ENCODE measurements around the gene MC1R.
A peak's percentile ranks its signal among the peaks of the same experiment; 100 is the strongest.
"Not testable (repeated sequence)": the region's sequence is repeated elsewhere in the genome, so short reads cannot be mapped to it uniquely, and the experiment has no call there.

MC1R gene

DNA sequence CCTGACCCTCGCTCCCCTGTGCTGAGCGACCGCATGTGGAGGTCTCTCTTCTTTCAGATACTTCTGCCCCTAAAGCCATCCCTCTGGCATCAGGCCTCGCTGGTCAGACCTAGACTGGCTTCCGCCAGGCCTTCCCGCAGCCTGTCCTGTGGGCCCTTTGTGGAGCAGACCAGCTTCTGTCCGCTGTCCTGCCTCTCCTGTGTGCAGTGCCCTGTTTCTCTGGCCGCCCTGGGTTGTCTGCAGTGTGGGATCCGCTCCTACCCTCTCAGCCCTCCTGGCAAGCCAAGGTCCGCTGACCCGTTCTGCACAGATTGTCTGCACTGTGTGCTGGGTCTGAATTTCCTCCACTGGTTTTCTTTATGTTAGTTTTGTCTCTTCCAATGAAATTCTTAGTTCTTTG, 21.5 kb upstream of the MC1R start:
- DNase-seq: no peak

DNA sequence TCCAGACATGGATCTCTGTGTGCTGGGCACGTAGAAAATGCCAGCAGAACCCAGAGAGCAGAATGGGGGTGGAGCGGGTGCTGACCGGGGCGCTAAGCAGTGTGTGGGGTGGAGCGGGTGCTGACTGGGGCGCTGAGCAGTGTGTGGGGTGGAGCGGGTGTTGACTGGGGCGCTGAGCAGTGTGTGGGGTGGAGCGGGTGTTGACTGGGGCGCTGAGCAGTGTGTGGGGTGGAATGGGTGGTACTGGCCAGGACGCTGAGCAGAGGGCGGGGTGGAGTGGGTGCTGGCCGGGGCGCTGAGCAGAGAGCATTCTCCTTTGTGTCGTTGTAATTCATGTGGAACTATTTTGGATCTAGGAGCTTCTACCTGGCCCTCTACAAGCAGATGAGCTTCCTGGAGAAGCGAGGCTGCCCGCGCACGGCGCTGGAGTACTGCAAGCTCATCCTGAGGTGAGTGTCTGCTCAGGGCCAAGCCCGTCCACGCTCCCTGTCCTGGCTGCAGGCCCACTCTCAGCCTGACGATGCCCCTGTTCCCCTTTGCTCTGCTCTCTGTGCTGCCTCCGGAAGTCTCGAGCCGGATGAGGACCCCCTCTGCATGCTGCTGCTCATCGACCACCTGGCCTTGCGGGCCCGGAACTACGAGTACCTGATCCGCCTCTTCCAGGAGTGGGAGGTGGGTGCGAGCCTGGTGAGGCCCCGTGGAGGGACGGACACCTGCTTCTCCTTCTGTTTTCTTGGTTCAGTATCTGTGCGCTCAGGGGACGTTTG, 20.3 kb upstream of the MC1R start:
- DNase-seq: no peak

DNA sequence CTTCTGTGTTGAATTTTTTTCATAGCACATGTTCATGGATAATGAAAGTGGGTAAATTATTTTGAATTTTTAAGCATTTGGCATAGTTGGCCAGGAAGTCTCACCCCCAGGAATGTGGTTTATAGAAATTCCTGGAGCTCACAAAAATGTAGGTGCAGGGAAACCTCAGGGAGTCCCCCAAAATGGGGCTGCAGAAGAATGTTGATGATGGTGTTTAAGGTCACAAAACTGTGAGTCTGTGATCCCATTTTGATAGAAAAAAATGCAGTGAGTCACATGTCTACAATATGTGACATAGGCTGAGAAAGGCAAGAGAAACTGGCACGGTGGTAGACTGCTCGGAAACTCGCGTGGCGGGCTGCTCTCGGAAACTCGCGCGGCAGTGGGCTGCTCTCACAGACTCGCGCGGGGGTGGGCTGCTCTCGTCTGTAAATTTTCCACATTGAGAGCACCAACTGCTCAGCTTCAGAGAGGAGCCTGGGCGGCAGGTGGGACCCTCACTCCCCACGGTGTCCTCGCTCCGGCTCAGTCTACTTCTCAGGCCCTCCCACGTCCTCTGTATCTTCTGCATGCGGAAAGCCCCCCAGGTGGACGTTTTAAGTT, 18.7 kb upstream of the MC1R start:
- no peak for DNase-seq

DNA sequence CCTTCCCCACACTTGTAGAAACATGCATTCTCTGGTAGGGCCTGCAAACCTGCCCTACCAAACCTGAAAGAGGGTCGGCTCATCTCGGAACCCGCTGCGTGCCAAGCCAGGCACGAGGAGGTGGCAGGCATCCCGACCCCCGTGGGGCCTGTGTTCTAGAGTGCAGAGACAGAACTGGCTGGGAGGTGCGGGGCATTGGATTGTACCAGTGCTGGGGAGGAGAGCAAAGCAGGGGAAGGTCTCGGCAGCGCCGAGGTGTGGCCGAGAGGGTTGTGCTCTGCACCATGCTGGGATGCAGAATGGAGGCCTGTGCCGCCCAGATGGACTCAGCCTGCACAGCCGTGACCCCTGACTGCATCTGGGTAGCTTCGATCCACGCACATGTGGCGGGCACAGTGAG, 17.8 kb upstream of the MC1R start:
- DNase-seq: no peak

DNA sequence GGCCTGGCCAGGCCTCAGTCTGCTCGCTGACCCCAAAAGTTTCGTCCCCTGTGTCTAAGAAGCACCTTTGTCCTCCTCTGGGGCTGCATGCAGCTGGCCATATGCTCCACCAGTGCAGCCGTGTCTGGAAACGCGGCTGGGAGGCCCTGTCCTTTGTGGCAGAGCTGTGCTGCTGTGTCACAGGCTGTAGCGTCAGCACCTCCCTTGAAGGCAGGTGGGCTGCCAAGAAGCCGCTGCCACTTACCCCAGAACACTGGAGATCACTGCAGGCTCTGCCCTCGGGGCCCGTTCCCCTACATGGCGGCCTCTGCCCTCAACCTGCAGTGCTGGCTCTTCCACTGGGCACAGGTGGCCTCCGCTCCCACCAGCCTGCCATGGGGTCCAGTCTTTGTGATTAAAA, 15.7 kb upstream of the MC1R start:
- no peak for DNase-seq

DNA sequence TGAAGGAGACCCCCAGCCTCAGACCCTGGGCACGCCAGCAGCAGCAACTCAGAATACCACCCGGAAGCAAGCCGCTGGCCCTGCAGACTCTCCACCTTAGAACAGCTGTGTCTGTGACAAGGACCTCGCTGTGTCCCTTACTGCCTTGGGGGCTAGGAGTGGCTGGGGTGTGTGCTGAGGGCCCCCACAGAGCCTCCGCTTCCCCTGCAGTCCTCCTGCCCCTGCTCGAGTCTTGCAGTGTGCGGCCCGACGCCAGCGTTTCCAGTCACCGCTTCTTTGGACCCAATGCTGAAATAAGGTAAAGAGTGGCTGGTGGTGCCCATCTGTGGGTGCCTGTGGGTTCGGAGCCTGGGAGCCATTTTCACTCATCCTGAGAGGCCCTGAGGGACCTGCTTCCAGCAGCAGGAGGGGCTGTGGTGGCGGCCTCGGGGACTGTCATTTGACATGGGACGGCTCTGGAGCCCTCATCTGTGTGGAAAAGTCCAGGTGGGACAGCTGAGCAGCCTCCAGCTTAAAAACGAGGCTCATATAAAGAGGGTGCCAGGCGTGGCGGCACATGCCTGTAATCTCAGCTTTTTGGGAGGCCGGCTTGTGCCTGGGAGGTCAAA, 14.7 kb upstream of the MC1R start:
- DNase-seq: no peak

DNA sequence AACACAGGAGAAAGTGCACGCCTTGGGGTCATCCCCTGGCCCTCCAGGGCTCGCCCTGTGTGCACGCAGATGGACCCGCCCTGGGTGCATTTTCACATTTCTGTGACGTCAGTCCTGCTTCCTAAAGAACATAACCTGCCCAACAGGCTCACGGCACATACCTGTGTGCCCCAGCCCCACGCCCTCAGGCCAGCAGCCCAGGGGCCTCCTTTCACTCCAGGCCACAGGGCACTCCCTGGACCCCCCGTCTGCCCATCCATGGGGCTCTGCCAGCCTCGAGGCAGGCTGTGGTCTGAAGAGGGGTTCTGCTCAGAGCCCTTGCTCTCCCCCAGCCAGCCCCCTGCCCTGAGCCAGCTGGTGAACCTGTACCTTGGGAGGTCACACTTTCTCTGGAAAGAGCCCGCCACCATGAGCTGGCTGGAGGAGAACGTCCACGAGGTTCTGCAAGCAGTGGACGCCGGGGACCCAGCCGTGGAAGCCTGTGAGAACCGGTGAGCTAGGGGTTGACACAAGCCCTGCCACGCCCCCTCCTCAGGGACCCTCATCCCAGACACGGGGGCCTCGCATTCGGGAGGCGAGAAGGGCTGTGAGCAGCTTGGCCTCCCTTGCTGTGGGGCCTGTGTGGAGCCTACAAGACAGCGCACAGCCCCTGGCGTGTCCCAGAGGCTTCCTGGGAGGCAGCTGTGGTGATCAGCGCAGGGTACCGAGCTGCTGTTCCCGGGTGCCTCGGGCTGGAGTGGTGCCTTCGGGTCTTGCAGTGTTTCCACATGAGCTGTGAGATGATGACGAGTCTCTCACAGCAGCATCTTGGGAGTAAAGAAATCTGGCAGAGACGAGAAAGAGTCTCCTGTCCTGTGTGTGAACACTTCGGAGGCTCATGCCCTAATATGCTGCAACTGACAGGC, 13.8 kb upstream of the MC1R start:
- DNase-seq: no peak

DNA sequence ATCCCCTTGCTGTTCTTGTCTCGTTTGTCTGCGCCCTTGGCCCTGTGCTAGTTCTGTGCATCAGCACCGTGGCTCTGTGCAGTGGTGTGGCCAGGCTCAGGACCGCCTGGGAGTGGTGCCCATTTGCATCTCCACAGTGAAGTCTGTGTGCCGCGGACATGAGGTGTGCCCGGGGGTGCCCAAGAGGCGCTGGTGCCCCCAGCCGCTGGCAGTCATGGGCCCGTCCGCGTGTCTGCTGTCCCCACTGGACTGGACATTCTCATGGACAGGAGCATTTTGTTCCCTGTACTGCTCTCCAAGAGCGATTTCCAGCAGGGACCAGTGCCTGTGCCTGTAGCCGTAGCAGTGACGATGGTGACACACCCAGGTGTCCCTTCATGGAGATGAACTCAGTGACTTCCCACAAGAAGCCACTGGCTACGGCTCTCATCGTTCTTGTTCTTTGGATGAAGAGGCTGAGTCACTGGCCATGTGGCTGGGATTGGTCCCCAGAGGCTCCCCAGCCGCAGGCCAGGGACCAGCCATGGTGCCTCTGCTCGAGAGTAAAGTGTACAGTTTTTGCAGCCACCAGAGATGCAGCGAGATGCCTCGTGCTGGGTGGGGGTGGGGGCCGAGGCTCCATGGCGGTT, 13.0 kb upstream of the MC1R start:
- DNase-seq: no peak

DNA sequence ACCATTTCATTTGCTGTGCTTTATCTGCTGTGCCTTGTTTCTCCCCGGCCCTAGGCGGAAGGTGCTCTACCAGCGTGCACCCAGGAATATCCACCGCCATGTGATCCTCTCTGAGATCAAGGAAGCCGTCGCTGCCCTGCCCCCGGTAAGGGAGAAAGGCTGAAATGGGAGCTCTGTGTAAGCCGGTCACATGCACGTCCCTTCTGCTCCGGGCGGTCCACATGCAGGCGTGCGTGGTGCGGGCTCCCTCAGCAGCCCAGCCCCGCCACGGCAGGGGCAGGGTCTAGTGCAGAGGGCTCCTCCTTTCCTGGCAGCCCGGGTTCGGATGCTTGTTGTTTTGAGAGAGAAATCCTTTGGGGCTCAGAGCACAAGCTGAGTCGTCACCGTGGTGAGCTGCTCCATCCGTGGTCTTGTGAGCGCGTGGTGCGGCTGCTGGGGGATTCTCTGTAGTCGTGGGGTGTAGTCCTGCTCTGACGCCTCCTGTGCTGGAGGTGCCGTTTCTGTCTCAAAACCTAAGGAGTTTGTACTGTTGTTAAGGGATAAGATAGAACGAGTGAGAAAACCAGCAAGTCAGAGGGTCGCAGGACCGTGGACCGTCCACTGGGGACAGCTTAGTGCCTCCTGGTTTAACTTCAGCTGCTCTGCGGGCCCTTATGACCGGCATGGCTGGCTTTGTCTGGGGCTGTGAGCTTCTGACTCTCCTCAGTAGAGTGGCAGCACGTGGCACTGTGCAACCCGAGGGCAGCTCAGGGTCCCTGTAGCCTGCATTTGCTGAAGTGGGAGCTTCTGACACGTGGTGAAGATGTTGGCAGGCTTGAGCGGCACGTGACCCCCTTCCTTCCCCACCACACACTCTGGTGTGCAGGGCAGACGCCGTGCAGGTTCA, 12.3 kb upstream of the MC1R start:
- DNase-seq: no peak

DNA sequence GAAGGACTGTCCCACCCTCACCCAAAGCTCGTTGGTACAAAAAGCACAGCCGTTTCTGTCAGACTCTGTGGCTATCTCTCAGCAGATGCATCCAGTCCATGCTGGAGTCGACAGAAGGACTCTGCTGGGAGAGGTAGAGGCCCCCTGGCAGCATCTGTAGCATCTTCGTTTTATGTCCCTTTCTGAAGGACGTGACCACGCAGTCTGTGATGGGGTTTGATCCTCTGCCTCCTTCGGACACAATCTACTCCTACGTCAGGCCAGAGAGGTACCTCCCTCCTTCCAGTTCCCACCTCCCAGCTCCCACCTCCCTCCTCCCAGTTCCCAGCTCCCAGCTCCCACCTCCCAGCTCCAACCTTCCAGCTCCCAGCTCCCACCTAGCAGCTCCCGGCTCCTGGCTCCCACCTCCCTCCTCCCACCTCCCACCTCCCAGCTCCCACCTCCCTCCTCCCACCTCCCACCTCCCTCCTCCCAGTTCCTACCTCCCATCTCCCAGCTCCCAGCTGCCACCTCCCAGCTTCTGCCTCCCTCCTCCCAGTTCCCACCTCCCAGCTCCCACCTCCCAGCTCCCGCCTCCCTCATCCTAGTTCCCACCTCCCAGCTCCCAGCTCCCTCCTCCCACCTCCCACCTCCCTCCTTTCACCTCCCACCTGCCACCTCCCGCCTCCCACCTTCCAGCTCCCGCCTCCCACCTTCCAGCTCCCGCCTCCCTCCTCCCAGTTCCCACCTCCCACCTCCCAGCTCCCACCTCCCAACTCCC, 11.4 kb upstream of the MC1R start:
- no peak for DNase-seq

DNA sequence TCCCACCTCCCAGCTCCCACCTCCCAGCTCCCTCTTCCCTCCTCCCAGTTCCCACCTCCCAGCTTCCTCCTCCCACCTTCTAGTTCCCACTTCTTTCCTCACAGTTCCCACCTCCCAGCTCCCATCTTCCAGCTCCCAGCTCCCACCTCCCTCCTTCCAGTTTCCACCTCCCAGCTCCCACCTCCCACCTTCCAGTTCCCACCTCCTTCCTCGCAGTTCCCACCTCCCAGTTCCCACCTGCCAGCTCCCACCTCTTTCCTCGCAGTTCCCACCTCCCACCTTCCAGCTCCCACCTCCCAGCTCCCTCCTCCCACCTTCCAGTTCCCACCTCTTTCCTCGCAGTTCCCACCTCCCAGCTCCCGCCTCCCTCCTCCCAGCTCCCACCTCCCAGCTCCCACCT, 10.4 kb upstream of the MC1R start:
- DNase-seq: no peak

DNA sequence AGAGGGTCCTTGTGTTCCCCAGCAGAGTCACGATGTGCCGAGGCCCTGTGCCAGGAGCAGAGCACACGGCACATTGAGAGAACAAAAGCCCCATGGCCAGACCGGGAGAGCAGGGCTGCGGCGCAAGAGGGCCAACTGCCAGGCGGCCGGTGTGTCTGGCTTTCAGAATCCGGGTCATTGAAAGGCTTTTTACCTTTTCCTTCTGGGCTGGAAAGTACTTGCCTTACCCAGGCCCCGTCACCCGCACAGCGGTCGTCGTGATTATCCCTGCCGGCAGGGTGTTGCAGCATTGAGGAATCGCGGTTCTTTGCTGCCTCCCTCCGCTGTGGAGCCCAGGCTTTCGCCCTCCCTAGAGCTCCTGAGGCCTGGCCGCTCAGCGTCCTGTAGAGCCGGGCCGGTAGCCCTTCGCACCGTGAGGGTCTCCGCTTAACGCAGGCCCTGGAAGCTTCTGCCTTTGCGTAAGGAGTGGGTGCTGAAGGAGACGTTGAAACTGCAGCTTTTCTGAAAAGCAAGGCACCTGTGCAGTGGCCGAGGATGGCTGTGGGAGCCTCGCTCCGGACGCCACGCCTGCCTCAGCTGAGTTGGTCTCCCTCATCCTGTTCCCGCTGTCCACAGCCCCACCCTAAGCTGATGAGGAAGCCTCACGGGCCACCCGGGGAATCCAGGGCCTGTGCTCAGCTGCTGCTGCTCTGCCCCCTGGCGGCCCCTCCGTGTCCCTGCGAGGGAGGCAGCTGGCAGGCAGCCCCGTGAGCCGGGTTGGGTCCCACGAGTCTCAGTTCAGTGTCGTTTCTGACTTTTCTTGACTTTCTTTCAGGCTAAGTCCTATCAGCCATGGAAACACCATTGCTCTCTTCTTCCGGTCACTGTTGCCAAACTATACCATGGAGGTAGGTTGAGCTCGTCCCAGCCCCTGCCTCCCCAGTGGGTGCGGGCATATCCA, 8.6 kb upstream of the MC1R start:
- peak; percentile 7 for DNase-seq

DNA sequence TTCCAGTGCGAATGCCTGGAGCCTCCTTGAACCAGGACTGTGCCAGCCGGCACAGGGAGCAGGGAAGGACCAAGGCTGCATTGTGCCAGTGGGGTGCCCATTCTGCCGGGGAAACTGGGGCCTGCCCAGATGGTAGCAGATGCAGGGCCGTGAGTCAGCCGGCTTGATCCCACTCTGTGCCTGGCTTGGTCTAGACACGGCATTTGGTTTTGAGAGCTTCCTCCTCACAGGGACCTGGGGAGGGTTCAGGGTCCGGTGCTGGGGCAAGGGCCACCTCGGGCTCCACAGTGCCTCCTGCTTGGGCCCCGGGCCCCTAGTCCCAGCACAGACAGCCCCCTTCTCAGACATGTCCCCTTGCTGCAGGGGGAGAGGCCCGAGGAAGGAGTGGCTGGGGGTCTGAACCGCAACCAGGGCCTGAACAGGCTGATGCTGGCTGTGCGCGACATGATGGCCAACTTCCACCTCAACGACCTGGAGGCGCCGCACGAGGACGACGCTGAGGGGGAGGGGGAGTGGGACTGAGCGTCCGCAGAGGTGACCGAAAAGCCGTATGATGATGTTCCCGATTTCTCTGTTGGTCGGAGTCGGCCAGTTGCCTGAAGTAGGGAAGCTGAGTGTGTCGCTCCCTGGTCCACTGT, 7.8 kb upstream of the MC1R start:
- DNase-seq: no peak

DNA sequence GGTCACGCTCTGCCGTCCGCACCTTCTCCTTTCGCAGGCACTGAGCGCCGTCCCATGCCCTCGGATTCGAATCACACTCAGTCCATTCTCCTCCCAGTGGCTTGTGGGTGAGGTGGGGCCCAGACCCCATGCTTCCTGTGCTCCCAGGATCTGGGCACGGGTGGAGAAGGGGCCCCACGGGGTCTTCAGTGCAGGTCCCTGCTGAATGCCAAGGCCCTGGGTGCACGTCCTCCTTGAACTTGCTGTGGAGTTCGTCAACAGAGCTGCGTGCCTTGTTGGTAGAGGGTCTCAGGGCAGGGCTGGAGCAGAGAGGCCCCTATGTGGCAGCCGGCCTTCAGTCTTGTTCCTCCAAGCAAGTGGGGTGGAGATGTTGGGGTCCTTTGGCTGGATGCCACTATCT, 7.3 kb upstream of the MC1R start:
- no peak for DNase-seq

DNA sequence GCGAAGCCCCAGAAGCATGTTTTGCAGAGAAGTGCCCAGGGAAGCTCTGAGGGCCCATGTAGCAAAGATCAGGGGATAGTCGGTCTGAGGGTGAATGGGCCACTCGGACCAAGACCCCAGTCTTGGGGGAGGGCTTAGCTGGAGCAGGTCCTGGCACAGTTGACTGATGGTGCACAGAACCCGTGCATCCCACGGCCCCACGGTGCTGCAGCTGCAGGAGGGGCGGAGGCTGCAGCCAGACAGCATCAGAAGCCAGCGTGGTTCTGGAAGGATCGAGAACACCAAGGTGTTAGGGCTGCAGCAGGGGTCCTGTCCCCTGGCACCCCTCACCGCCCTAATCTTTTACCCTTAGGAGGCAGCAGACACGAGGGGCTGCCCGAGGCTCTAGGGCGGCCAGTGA, 6.5 kb upstream of the MC1R start:
- DNase-seq: no peak

DNA sequence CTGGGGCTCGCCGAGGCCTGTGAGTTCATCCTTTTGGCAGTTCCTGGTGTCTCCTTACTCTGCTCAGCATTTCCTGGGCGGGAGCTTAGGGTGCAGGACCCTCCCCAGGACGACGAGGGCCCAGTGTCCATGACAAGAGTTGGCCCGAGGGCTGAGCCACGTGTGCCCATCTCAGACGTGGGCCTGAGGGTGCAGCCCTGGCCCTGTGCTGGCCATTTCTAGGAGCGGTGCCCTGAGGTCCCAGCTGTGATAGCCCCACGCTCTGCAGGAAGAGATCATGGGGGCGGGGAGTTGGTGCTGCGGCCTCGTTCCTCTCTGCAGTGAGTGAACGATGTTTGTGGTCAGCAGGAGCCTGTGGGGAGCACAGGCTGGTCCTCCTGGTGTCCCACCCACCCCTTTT, 6.0 kb upstream of the MC1R start:
- DNase-seq: no peak

DNA sequence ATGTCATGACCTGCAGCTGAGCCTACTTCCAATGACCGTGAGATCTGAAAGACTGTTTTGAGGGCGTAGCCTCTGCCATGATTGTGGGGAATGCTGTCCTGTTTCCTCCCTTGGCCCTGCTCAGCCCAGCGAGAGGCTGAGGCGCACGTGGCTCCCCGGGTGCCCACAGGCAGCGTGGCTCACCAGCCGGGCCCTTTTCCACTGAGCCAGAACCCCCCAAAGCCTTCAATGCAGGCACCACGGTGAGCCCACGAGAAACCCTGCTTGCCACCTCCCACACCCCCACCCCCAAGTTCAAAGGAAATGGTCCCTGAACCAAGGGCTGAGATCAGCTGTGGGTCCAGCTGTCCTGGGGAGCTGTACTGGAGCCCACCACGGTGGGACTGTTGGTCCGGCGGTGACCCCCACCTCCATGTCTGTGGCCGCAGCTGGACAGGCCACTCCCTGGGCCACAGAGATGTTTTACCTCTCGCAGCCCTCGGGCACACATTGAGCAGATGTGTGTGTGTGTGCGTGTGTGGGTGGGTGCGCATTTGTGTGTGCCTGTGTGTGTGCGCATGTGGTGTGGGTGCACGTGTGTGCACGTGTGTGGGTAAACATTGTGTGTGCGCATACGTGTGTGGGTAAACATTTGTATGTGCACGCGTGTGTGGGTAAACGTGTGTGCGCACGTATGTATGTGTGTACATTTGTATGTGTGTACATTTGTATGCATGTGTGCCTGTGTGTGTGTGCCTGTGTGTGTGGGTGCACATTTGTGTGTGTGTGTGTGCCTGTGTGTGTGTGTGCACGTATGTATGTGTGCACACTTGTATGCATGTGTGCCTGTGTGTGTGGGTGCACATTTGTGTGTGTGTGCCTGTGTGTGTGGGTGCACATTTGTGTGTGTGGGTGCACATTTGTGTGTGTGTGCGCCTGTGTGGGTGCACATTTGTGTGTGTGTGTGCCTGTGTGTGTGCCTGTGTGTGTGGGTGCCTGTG, 5.0 kb upstream of the MC1R start:
- no peak for DNase-seq

DNA sequence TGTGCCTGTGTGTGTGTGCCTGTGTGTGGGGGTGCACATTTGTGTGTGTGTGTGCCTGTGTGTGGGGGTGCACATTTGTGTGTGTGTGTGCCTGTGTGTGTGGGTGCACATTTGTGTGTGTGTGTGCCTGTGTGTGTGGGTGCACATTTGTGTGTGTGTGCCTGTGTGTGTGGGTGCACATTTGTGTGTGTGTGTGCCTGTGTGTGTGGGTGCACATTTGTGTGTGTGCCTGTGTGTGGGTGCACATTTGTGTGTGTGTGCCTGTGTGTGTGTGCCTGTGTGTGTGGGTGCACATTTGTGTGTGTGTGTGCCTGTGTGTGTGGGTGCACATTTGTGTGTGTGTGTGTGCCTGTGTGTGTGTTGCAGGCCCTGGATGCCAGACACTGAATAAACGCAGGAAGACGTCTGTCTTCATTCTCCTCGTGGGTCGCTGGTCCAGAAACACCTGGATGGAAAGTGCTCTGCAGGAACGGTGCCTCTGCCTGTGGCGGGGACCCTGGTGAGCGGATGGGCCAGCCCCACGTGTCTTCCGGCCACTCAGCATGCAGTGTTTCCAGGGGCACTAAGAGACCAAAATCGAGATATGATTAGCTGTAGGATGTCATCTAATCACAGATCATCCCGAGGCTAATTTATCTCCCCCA, 3.9 kb upstream of the MC1R start:
- not testable (repeated sequence) for DNase-seq

Data from NCI-H1105 (cell line).